ENCODE results near the gene NEK3.
"Not testable (repeated sequence)": the region's sequence is repeated elsewhere in the genome, so short reads cannot be mapped to it uniquely, and the experiment has no call there.

Gene NEK3

DNA sequence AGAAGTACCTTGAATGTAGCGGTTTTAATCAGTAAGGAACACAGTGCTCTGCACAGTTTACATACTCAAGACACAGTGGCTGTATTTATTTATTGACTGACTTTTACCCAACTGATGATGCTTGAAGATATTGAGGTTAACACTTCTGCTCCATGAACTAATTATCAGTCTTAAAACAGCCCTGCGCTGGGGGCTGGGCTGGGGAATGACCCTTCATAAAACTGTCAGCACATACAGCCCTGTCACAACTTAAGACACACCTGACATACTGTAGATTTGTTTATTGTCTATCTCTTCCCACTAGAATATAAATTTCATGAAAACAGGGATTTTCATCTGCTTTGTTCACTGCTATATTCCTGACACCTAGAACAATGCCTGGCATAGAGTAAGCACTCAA lies 41.3 kb downstream of the NEK3 start:
- H3K4me3 ChIP-seq (ENCODE audit: low read depth, low read length) = no peak overlapping the region
- TF ChIP-seq, protein P1, sequence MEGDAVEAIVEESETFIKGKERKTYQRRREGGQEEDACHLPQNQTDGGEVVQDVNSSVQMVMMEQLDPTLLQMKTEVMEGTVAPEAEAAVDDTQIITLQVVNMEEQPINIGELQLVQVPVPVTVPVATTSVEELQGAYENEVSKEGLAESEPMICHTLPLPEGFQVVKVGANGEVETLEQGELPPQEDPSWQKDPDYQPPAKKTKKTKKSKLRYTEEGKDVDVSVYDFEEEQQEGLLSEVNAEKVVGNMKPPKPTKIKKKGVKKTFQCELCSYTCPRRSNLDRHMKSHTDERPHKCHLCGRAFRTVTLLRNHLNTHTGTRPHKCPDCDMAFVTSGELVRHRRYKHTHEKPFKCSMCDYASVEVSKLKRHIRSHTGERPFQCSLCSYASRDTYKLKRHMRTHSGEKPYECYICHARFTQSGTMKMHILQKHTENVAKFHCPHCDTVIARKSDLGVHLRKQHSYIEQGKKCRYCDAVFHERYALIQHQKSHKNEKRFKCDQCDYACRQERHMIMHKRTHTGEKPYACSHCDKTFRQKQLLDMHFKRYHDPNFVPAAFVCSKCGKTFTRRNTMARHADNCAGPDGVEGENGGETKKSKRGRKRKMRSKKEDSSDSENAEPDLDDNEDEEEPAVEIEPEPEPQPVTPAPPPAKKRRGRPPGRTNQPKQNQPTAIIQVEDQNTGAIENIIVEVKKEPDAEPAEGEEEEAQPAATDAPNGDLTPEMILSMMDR (IDR thresholded peaks at IDR 0.05; ENCODE audit: borderline replicate concordance, insufficient read depth, low read depth, low read length) = no peak

DNA sequence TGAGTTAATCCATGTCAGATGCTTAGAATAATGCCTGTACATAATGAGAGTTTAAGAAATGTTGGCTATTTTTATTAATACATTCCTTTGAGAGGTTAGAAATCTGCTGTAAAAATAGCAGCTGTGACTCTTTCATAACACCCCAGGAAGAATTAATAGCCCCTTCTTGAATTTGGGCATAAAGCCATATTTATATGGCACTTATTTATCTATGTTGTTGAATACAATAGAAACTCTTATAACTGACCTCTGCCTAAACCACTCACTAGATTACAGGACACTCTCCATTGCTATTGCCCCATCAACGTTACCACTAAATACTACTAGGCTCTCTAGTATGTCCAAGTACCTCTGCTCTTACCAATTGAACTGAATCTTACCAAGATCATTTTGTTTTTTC lies 46.8 kb downstream of the NEK3 start:
- TF ChIP-seq, protein P1 (IDR thresholded peaks at IDR 0.05; ENCODE audit: borderline replicate concordance, insufficient read depth, low read depth, low read length) = no peak

DNA sequence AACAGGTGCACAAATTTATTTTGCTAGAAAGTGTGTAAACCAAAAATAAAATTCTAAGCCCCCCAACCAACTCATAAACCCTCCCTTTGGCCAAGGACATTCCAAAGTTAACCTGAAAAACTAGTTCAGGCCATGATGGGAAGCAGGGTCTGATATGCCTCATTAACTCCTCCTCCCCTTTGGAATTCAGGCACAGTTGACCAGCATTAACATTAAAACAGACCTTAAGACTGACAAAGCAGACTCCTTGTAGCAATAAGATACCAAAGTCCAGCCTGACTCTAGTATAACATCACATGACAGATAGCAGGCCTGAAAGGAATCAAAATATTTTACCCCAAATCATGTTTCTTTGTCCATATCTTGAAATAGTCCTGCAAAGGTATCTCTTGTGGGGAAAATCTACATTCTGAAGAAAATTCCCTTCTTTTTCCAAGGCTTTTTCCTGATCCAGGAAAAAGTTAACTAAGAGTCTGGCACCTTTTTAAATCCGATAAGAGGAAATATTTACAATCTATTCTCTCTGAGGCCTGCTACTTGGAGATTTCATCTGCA lies 50.2 kb downstream of the NEK3 start:
- no peak overlapping the region for H3K4me3 ChIP-seq (ENCODE audit: low read depth, low read length)
- TF ChIP-seq, protein P1 (IDR thresholded peaks at IDR 0.05; ENCODE audit: borderline replicate concordance, insufficient read depth, low read depth, low read length) = no peak

More for the DNA sequence above, 46.8 kb downstream of the NEK3 start:
- H3K4me3 ChIP-seq (ENCODE audit: low read depth, low read length) = no peak overlapping the region

DNA sequence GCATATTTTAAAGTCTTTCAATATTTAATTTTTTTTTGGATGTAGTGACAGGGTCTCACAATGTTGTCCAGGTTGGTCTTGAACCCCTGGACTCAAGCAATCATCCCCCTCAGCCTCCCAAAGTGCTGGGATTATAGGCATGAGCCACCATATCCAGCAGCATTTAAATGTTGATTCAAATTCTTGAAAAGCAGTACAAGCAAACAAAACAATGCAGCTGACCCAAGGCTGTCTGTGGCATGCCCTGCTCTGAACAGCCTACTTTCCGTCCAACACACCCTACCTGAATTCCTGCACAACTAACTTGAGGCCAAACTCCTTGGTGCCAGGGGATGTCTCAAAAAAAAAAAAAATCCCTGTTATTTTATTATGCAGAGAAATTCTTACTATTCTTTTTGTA lies 53.6 kb downstream of the NEK3 start:
- TF ChIP-seq, protein P1 (IDR thresholded peaks at IDR 0.05; ENCODE audit: borderline replicate concordance, insufficient read depth, low read depth, low read length) = no peak
- no peak overlapping the region for H3K4me3 ChIP-seq (ENCODE audit: low read depth, low read length)

DNA sequence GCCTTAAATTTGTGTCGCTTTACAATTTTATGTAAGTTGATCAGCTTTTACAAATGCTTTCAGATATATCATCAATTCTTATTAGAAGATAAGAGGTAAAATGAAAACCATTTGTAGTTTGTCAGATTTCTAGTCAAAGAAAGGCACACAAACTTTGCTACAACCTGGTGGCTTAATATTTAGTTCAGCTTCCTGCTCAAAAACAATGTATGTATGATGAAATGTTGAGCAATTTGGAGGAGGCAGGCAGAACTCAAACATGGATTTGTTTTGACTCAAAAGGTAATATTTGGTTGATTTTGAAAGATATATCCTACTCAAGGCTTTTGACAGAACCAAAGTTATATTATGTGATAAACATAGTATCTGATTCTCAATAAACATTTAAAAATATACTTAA lies 54.8 kb downstream of the NEK3 start:
- H3K4me3 ChIP-seq (ENCODE audit: low read depth, low read length) = no peak overlapping the region
- TF ChIP-seq, protein P1 (IDR thresholded peaks at IDR 0.05; ENCODE audit: borderline replicate concordance, insufficient read depth, low read depth, low read length) = no peak

DNA sequence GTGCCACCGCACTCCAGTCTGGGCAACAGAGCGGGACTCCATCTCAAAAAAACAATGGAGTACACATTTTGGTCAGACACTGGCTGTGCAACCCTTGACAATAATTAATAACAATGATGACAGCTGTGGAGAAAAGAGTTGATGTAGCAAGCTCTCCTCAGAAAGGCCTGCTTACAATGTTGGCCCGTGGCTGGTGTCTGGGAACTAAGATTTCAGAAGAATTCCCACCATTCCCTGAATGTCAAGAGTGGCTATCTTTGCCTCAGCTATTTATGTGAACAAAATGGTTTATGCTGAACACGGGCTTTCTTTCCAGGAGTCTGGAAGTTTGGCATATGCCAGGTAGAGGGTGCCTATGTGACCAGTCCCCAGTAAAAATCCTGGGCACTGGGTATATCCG lies 56.0 kb downstream of the NEK3 start:
- TF ChIP-seq, protein P1 (IDR thresholded peaks at IDR 0.05; ENCODE audit: borderline replicate concordance, insufficient read depth, low read depth, low read length) = no peak
- no peak overlapping the region for H3K4me3 ChIP-seq (ENCODE audit: low read depth, low read length)

DNA sequence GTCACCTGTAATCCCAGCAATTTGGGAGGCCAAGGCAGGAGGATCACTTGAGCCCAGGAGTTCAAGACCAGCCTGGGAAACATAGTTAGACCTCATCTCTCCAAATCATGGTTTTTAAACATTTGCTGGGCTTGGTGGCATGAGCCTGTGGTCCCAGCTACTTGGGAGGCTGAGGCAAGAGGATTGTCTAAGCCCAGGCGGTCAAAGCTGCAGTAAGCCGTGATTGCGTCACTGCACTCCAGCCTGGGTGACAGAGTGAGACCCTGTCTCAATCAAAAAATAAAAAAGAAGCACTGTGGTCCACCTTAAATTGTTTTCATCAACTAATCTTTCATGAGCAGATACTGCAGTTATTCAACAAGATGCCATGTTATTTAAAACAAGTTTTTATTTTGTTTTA lies 57.0 kb downstream of the NEK3 start:
- H3K4me3 ChIP-seq (ENCODE audit: low read depth, low read length) = not testable (repeated sequence)

DNA sequence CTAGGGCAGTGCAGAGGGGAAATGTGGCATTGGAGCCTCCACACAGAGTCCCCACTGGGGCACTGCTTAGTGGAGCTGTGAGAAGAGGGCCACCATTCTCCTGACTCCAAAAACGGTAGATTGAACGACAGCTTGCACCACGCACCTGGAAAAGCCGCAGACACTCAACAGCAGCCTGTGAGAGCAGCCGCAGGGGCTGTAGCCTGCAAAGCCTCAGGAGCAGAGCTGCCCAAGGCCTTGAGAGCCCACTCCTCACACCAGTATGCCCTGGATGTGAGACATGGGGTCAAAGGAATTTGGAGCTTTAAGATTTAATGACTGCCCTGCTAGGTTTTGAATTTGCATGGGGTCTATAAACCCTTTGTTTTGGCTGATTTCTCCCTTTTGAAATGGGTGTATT lies 62.2 kb downstream of the NEK3 start:
- TF ChIP-seq, protein P1 (IDR thresholded peaks at IDR 0.05; ENCODE audit: borderline replicate concordance, insufficient read depth, low read depth, low read length) = no peak
- H3K4me3 ChIP-seq (ENCODE audit: low read depth, low read length) = no peak overlapping the region

All from GM12875 (cell line).